ENCODE measurements around the gene OTULIN.

The OTULIN gene

GRCh38 chr5:14660833-14661232 is 3.7 kb upstream of the OTULIN start:
- Histone ChIP-seq H3K4me3 (no peak overlapping the region), H3K27ac (no peak overlapping the region)
- no peak for TF ChIP-seq CTCF (IDR thresholded peaks at IDR 0.05)
- no peak for DNase-seq (ENCODE audit: low spot score)

GRCh38 chr5:14662721-14663260 is 1.7 kb upstream of the OTULIN start:
- no peak for TF ChIP-seq CTCF (IDR thresholded peaks at IDR 0.05)
- no peak for DNase-seq (ENCODE audit: low spot score)
- H3K4me3 ChIP-seq: no peak overlapping the region
- peak overlapping the region in 1 of 2 donors; percentile 79 for H3K27ac ChIP-seq

GRCh38 chr5:14663734-14664269 is 716 bp upstream of the OTULIN start:
- TF ChIP-seq CTCF (IDR thresholded peaks at IDR 0.05): no peak
- H3K4me3 ChIP-seq: peak overlapping the region; percentile 89
- H3K27ac ChIP-seq: peak overlapping the region; percentile 79 to 93
- DNase-seq (ENCODE audit: low spot score): no peak

- peak overlapping the region; percentile 79 to 93 for H3K27ac ChIP-seq
- DNase-seq (ENCODE audit: low spot score): no peak
- H3K4me3 ChIP-seq: peak overlapping the region; percentile 89
- TF ChIP-seq CTCF (IDR thresholded peaks at IDR 0.05): no peak
These were observed 744 bp downstream of the OTULIN start for GRCh38 chr5:14665101-14665822.

- TF ChIP-seq CTCF (IDR thresholded peaks at IDR 0.05): no peak
- Histone ChIP-seq H3K4me3 (peak overlapping the region; percentile 89), H3K27ac (no peak overlapping the region)
- no peak for DNase-seq (ENCODE audit: low spot score)
These were observed 1.4 kb downstream of the OTULIN start for GRCh38 chr5:14665949-14666348.

GRCh38 chr5:14666357-14666756 is 1.8 kb downstream of the OTULIN start:
- TF ChIP-seq CTCF (IDR thresholded peaks at IDR 0.05): no peak

GRCh38 chr5:14667290-14667689 is 2.8 kb downstream of the OTULIN start:
- TF ChIP-seq CTCF (IDR thresholded peaks at IDR 0.05): no peak
- no peak for DNase-seq (ENCODE audit: low spot score)
- H3K4me3 ChIP-seq: no peak overlapping the region
- H3K27ac ChIP-seq: no peak overlapping the region

More at GRCh38 chr5:14666357-14666756, 1.8 kb downstream of the OTULIN start:
- no peak for DNase-seq (ENCODE audit: low spot score)
- Histone ChIP-seq H3K4me3 (peak overlapping the region; percentile 89), H3K27ac (no peak overlapping the region)

Measured in coronary artery (tissue), 2 donors.